ENCODE data around the gene PPY.

Gene PPY

DNA sequence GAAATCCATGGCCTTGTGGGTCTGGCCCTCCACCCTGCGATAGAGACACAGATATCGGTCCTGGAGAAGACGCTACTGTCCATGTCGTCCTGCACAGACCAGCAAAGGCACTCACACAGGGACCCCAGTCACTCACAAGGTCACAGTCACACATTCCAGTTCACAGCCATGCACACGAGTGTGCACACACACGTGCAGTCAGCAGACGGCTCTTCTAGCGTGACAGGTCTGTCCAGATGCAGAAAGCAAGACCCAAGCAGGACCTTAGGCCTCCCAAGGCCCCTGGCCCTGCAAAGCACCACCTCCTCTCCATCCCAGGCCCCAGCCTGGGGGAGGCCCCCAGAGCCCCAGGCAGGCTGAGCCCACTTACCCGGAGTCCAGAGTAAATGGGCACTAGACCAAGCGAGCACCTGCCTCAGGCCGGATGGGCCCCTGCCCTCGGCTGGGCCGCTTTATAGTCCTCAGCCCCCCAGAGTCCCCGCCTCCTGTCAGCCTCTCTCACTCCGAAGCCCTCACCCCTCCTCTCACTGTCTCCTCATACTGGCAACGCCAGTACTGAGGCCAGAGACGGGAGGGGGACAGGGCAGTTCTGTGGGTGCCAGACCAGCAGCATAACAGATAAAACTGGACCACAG is at the start of gene PPY:
Gene PPY, minus strand, starts transcription at position 426 of the 635 bp plus-strand sequence. CDS start 822 bp downstream, outside the sequence.
- DNase-seq (no peak), ATAC-seq (no peak)
- Mint-ChIP-seq H3K9me3 (no peaks in the 10 kb centered on the region), H3K27me3 (peaks cover 12% of the 10 kb centered on the region), H3K27ac (no peak within 1 kb of the TSS), H3K4me1 (peaks cover 17% of the 10 kb centered on the region), H3K36me3 (ENCODE audit: low read depth) (no peaks in the 10 kb centered on the region), H3K4me3 (no peak within 1 kb of the TSS)

DNA sequence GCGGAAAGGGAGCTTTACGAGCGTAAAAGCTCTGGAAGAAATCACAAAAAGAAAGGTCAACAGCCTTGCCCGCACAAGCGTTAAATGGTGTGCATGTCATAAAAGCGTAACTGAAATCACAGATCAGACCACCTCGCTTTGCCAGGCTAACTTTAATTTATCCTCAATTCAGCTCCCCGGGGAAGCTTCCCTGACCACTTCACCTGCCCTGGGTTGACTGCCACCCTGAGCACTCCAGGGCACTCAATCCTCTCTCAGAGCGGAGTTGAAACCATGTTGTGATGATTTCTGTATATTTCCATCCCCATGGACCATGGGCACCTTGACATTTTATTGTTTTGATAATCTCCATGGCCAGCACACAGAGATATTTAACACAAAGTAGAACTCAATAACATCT is 46.0 kb upstream of the PPY start:
- H3K4me3 Mint-ChIP-seq = no peak overlapping the region
- peaks cover 37% of the 10 kb centered on the region for H3K27me3 Mint-ChIP-seq

GRCh38 chr17:43987131-43988021 is 45.1 kb upstream of the PPY start:
- Mint-ChIP-seq H3K4me1 (no peaks in the 10 kb centered on the region), H3K27me3 (peaks cover 46% of the 10 kb centered on the region), H3K27ac (no peak overlapping the region), H3K4me3 (no peak overlapping the region), H3K36me3 (ENCODE audit: low read depth) (no peaks in the 10 kb centered on the region), H3K9me3 (no peaks in the 10 kb centered on the region)
- DNase-seq (no peak), ATAC-seq (no peak)

More for the DNA sequence above, 46.0 kb upstream of the PPY start:
- no peaks in the 10 kb centered on the region for H3K4me1 Mint-ChIP-seq
- no peaks in the 10 kb centered on the region for H3K36me3 Mint-ChIP-seq (ENCODE audit: low read depth)
- H3K9me3 Mint-ChIP-seq = no peaks in the 10 kb centered on the region
- no peak for DNase-seq
- no peak for ATAC-seq
- H3K27ac Mint-ChIP-seq = no peak overlapping the region

DNA sequence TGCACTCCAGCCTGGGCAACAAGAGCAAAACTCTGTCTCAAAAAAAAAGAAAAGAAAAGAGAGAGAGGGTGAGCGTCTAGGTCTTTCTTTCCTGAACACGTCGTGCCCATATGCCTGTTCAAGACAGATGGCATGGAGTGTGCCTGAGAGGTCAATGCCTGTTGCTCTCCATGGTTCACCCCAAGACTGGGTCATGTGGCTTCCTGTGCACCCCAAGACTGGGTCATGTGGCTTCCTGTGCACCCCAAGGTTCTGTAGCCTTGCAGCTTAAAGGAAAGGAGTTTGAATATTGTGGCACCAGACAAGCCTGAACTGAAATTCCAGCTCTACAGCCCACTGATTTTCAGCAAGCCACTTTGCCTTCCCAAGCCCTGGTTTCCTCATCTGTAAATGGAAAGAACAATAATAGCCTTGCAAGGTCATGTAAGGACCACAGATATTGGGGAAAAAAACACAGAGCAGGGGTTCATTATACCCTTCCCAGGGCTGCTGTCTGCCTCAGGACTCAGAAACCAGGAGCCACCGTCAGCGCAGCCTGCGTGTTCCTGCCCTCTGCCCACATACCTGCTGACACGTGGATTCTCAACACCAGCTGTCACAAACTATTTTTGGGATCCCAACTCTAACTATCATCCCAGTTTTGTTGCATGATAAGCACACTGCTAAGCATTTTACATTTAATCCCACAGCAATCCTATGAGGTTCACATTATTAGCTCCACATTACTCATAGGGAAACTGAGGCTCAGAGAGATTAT is 44.1 kb upstream of the PPY start:
- H3K9me3 Mint-ChIP-seq = no peaks in the 10 kb centered on the region
- no peak overlapping the region for H3K4me3 Mint-ChIP-seq
- no peaks in the 10 kb centered on the region for H3K36me3 Mint-ChIP-seq (ENCODE audit: low read depth)
- no peak overlapping the region for H3K27ac Mint-ChIP-seq
- ATAC-seq (no peak), DNase-seq (no peak)
- no peaks in the 10 kb centered on the region for H3K4me1 Mint-ChIP-seq
- H3K27me3 Mint-ChIP-seq = peaks cover 56% of the 10 kb centered on the region

DNA sequence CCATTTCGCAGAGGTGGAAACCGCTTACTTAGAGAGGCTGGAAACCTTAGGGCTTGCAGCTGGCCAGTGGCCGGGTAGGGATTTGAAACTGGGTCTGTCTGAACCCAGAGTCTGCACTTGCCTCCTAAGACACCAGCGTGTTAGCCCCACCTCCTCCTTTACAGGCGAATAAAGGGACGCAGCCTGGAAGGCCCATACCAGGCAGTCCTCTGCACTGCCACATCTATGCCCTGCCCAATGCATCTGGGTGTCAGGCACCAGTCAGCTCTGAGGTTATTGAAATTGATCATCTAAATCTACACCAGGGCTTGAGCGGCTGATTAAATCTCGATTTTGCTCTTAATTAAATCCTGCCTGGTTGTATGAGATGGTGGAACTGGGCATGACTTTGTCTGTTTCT is 42.2 kb upstream of the PPY start:
- Mint-ChIP-seq H3K4me3 (no peak overlapping the region), H3K4me1 (no peaks in the 10 kb centered on the region), H3K27me3 (peaks cover 62% of the 10 kb centered on the region), H3K9me3 (no peaks in the 10 kb centered on the region), H3K36me3 (ENCODE audit: low read depth) (no peaks in the 10 kb centered on the region), H3K27ac (no peak overlapping the region)
- no peak for DNase-seq
- no peak for ATAC-seq

GRCh38 chr17:43983515-43984411 is 41.5 kb upstream of the PPY start:
- Mint-ChIP-seq H3K4me3 (peak overlapping the region; percentile 21), H3K27me3 (peaks cover 64% of the 10 kb centered on the region), H3K4me1 (no peaks in the 10 kb centered on the region), H3K9me3 (no peaks in the 10 kb centered on the region), H3K36me3 (ENCODE audit: low read depth) (no peaks in the 10 kb centered on the region), H3K27ac (no peak overlapping the region)
- ATAC-seq (no peak), DNase-seq (no peak)

- Mint-ChIP-seq H3K36me3 (ENCODE audit: low read depth) (no peaks in the 10 kb centered on the region), H3K9me3 (no peaks in the 10 kb centered on the region), H3K4me1 (no peaks in the 10 kb centered on the region), H3K4me3 (no peak overlapping the region), H3K27ac (no peak overlapping the region), H3K27me3 (peaks cover 65% of the 10 kb centered on the region)
- DNase-seq (no peak), ATAC-seq (no peak)
Observed at GRCh38 chr17:43983196-43983514, 40.9 kb upstream of the PPY start.

DNA sequence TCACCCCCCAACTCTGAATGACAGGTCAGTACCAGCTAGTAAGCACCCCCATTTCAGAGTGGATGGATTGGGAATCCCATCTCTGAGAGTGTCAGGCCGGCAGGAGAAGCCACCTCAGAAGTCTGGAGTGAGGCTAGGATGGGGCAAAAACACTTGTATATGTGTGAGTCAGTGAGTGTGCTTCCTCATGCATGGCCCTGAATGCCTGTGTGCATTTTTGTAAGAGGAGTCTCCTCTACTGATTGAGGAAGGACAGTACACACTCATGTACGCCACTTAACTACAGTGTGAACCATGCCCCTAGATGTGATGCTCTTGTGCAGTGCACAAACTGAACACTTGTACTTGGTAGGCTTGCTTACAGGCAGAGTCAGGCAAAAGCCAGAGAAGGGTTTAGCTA is 39.9 kb upstream of the PPY start:
- H3K27ac Mint-ChIP-seq = no peak overlapping the region
- no peaks in the 10 kb centered on the region for H3K9me3 Mint-ChIP-seq
- H3K4me3 Mint-ChIP-seq = no peak overlapping the region
- peaks cover 59% of the 10 kb centered on the region for H3K27me3 Mint-ChIP-seq
- no peaks in the 10 kb centered on the region for H3K4me1 Mint-ChIP-seq
- H3K36me3 Mint-ChIP-seq (ENCODE audit: low read depth) = no peaks in the 10 kb centered on the region
- ATAC-seq (no peak), DNase-seq (no peak)

DNA sequence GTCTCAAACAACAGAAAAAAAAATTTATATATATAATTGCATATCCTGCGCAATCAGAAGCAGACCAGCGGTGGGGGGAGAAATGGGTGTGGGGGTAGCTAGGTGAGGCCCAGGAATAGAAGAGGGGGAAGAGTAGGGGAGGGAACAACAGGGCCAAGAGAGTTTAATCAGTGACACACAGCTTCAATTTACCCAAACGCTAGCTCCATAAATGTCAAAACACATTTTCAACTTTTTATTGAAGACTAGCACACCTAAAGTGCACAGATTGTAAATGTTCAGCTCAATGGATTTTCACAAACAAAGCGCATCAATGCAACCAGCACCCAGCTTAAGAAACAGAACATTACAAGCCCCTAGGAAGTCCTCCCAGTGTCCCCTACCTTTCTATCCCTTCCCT is 37.4 kb upstream of the PPY start:
- ATAC-seq (no peak), DNase-seq (no peak)
- H3K27ac Mint-ChIP-seq = no peak overlapping the region
- H3K36me3 Mint-ChIP-seq (ENCODE audit: low read depth) = no peaks in the 10 kb centered on the region
- H3K27me3 Mint-ChIP-seq = peaks cover 43% of the 10 kb centered on the region
- no peaks in the 10 kb centered on the region for H3K4me1 Mint-ChIP-seq
- no peaks in the 10 kb centered on the region for H3K9me3 Mint-ChIP-seq
- H3K4me3 Mint-ChIP-seq = no peak overlapping the region

DNA sequence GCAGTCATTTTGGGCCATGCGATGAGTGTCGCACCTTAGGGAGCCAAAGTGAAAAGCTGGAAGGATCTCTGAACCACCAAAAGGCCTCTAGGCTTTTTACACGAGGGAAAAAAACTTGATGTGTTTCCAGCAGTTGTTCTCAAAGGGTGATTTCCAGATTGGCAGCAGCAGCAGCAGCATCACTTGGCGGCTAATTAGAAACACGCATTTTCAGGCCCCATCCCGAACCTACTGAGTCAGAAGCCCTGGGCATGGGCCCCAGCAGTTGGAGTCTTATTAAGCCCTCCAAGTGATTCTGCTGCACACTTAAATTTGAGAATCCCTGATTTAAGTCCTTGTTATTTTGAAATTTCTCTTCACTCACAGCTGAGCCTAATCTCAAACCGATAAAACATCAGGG is 36.7 kb upstream of the PPY start:
- H3K9me3 Mint-ChIP-seq = no peaks in the 10 kb centered on the region
- H3K4me1 Mint-ChIP-seq = no peaks in the 10 kb centered on the region
- H3K4me3 Mint-ChIP-seq = no peak overlapping the region
- H3K36me3 Mint-ChIP-seq (ENCODE audit: low read depth) = no peaks in the 10 kb centered on the region
- no peak overlapping the region for H3K27ac Mint-ChIP-seq
- no peak for DNase-seq
- peaks cover 39% of the 10 kb centered on the region for H3K27me3 Mint-ChIP-seq
- no peak for ATAC-seq

GRCh38 chr17:43978078-43978477 is 35.8 kb upstream of the PPY start:
- Mint-ChIP-seq H3K27ac (no peak overlapping the region), H3K9me3 (no peaks in the 10 kb centered on the region), H3K27me3 (peaks cover 35% of the 10 kb centered on the region), H3K4me1 (no peaks in the 10 kb centered on the region), H3K36me3 (ENCODE audit: low read depth) (no peaks in the 10 kb centered on the region), H3K4me3 (no peak overlapping the region)
- no peak for DNase-seq
- no peak for ATAC-seq

GRCh38 chr17:43976963-43977837 is 34.9 kb upstream of the PPY start:
- Mint-ChIP-seq H3K27ac (no peak overlapping the region), H3K4me3 (no peak overlapping the region), H3K36me3 (ENCODE audit: low read depth) (no peaks in the 10 kb centered on the region), H3K9me3 (no peaks in the 10 kb centered on the region), H3K27me3 (peaks cover 26% of the 10 kb centered on the region), H3K4me1 (no peaks in the 10 kb centered on the region)
- DNase-seq = no peak
- ATAC-seq = no peak

DNA sequence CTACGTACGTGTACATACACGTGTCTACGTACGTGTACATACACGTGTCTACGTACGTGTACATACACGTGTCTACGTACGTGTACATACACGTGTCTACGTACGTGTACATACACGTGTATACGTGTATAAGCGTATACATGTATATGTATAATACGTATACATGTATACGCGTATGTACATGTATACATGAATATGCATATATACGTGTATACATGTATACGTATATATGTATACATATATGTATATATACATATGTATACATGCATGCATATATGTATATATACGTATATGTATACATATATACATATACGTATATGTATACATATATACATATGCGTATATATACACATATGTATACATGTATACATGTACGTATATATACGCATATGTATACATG is 33.6 kb upstream of the PPY start:
- Mint-ChIP-seq H3K27me3 (peaks cover 15% of the 10 kb centered on the region), H3K36me3 (ENCODE audit: low read depth) (no peaks in the 10 kb centered on the region), H3K4me1 (peaks cover 3% of the 10 kb centered on the region), H3K4me3 (no peak overlapping the region), H3K27ac (no peak overlapping the region), H3K9me3 (no peaks in the 10 kb centered on the region)
- DNase-seq (no peak), ATAC-seq (no peak)

Measured in activated naive CD8-positive, alpha-beta T cell treated with anti-CD3 and anti-CD28 coated beads, Interleukin-2, amount 50 U/mL, for 24 hours (primary cell).